Spleen (tissue), 7 donors: ENCODE measurements around the gene HORMAD2.

Source experiments
- CTCF ChIP-seq, 11 experiments: fragments of 200-600 bp in 7 of 11; fragments of 450-650 bp in 4 of 11; sonication (generic) in 4 of 11; IDR thresholded peaks in 8 of 11; conservative IDR thresholded peaks in 3 of 11; 1 replicate in 7 of 11; 2 replicates in 4 of 11; pipeline versions ENCODE4 v1.4.0 to v1.8.0; 2016 to 2021; ENCODE audit warnings: antibody characterized with exemption in 11 of 11, inconsistent platforms in 4 of 11, mild to moderate bottlenecking in 1 of 11
- POLR2A ChIP-seq, 3 donors: fragments of 450-650 bp; IDR thresholded peaks; one replicate each; pipeline ENCODE4 v1.5.1; 2017; ENCODE audit warnings: antibody characterized with exemption in 3 of 3, mild to moderate bottlenecking in 1 of 3
- POLR2AphosphoS5 ChIP-seq, 3 donors: sonication (generic); formaldehyde crosslinking; IDR thresholded peaks; one replicate each; pipeline ENCODE4 v1.5.1; 2017; ENCODE audit warnings: antibody characterized with exemption in 3 of 3
- donor health status: DM: no; HTN: no; CAD: no; lungs with moderate emphysema.
- donor health status: DM: no; HTN: no; CAD: no.
- donor health status: DM: no; HTN: no; CAD: no.

DNA sequence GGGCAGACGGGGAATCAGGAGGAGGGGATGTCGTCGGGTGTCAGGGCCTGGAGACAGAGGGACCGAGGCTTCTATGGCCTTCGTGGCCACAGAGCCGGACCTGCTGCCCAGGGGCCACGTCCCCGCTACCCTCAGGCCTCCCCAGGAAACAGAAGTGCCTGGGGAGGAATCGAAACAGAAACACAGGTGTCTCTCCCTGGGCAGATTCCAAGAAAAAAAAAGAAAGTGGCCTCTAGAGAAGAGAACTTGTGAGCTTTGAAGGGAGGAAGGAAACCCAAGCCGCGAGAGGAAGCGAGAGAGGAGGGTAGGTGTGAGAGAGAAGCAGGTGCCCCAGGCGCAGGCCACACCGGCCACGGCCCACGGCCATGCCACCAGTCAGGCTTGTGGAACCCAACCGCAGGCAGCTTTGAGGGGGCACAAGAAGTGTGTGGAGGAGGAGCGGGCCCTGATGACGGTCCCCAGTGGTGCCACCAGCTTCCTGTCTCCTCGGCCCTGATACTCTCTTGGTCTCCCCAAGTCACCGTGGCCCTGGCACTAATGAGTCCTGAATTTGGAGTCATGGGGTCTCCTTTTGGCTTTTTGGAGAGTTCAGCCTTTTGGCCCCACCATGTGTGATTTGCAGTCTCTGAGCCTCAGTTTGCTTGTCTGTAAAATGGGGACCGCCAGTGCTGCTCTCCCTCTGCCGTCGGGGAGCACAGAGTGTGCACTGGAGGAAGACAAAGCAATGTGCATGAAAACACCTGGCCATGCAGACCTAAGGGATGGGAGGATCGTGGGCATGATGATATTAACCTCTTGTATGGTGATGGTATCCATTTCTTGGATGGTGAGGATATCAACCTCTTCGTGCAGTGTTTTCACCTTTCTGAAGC lies 141.1 kb downstream of the HORMAD2 start:
- TF ChIP-seq CTCF (IDR thresholded peaks at IDR 0.05 in 8 of 11, conservative IDR thresholded peaks at IDR 0.05 in 3 of 11) (no peak), POLR2AphosphoS5 (IDR thresholded peaks at IDR 0.05) (peak; percentile 35 to 78 (median 72)), POLR2A (IDR thresholded peaks at IDR 0.05) (no peak)
